Measurements from ENCODE around the gene USP40.

Gene USP40

GRCh38 chr2:233476651-233477547 lies 89.7 kb downstream of the USP40 start:
- no peak for DNase-seq (ENCODE audit: low read depth)
- no peak for TF ChIP-seq CTCF (IDR thresholded peaks at IDR 0.05; ENCODE audit: low read length, missing control alignments)
- H3K4me3 ChIP-seq (replicated peaks; ENCODE audit: low read depth, low read length): no peak overlapping the region

GRCh38 chr2:233476063-233476410 lies 90.5 kb downstream of the USP40 start:
- TF ChIP-seq CTCF (IDR thresholded peaks at IDR 0.05; ENCODE audit: low read length, missing control alignments): no peak
- H3K4me3 ChIP-seq (replicated peaks; ENCODE audit: low read depth, low read length): no peak overlapping the region
- DNase-seq (ENCODE audit: low read depth): no peak

DNA sequence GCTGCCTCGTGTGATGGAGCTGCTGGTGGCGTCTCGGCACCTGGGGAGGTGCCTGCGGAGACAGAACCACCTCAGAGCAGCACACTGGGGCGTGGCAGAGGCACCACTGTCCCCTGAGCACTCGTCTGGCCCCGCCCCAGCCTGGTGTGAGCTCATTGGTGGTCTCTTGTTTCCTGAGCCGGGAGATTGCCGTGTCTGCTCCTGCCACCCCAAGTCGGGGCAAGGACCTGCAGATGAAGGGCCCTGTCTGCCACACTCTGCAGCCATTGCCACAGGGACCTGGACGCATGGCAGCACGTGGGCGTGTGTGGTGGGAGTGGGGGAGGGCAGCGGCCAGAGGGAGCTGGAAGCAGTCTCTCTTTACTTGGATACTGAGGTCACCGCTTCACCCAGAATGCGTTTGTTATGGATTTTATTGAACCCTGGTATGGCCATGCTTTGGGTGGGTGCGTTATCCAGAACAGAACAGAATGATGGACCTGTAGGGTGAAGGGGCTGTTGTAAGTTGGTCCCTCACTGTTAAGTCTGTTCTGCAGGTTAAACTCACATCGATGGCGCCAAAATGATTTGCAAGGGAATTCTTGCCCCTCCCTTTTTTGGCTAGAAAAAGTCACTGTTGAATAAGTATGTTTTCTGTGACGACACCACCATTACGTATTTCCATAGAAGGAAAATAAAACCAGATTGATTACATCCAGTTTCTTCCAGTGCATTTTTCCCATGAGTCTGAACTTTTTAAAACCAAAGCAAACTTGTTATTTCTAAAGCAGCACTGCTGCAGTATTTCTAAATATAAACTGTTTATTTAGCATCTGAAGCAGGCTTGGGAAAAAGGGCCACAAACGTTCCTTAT lies 92.0 kb downstream of the USP40 start:
- TF ChIP-seq CTCF (IDR thresholded peaks at IDR 0.05; ENCODE audit: low read length, missing control alignments): no peak
- H3K4me3 ChIP-seq (replicated peaks; ENCODE audit: low read depth, low read length): no peak overlapping the region

DNA sequence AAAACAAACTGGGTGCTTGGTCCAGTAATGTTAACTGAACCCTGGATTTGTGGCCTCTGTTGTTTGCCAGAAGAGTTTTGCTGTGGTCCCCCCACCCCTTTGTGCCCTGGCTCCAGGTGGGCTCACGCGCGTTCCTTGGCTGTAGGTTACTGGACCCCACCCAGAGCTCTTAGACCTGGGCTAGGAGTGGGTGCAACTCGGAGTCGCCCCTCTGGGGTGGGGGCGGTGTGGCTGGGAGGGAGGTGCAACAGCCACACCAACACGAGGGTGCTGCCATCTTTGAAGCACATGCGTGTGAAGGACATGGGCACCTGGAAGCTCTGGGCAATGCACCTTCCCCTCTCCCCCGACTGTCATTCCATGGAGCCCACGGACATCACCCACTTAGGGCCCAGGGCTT lies 92.7 kb downstream of the USP40 start:
- no peak for TF ChIP-seq CTCF (IDR thresholded peaks at IDR 0.05; ENCODE audit: low read length, missing control alignments)
- no peak for DNase-seq (ENCODE audit: low read depth)

More for the DNA sequence above, 92.0 kb downstream of the USP40 start:
- DNase-seq (ENCODE audit: low read depth): no peak

DNA sequence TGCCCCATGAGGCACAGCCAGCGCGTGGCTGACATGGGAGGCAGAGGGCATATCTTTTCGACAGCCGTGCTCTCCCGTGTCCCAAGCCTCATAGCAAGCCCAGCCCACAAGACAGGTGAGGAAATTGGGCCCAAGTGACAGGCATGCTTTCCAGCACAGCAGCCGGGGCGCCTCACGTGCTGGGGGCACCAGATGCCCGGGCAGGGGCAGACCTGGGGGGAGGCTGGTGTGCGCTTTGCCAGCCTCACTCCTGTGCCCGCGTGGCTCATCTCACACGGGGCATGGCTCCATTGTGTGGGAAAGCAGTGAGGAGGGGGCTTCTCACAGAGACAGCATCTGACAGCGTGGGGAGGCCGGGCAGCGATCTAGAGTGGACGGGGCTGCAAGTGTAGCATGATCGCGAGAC lies 93.2 kb downstream of the USP40 start:
- DNase-seq (ENCODE audit: low read depth): no peak
- TF ChIP-seq CTCF (IDR thresholded peaks at IDR 0.05; ENCODE audit: low read length, missing control alignments): no peak
- no peak overlapping the region for H3K4me3 ChIP-seq (replicated peaks; ENCODE audit: low read depth, low read length)

More for the DNA sequence above, 92.7 kb downstream of the USP40 start:
- no peak overlapping the region for H3K4me3 ChIP-seq (replicated peaks; ENCODE audit: low read depth, low read length)

GRCh38 chr2:233471291-233472035 lies 95.1 kb downstream of the USP40 start:
- no peak for DNase-seq (ENCODE audit: low read depth)
- TF ChIP-seq CTCF (IDR thresholded peaks at IDR 0.05; ENCODE audit: low read length, missing control alignments): no peak
- H3K4me3 ChIP-seq (replicated peaks; ENCODE audit: low read depth, low read length): no peak overlapping the region

Data from fibroblast of pulmonary artery (primary cell).